Neuron (in vitro differentiated cells): ENCODE measurements around the gene NF1.
"Not testable (repeated sequence)": the region's sequence is repeated elsewhere in the genome, so short reads cannot be mapped to it uniquely, and the experiment has no call there.

Experiments
- H2AFZ ChIP-seq: one replicate; pipeline ENCODE4 v1.6.1; 2013; ENCODE audit warnings: low read depth, mild to moderate bottlenecking, inconsistent platforms, low read length, moderate library complexity
- H3K27me3 ChIP-seq: one replicate; pipeline ENCODE4 v1.6.1; 2013; ENCODE audit warnings: low read length; ENCODE audit not compliant: insufficient read depth
- H3K36me3 ChIP-seq: one replicate; pipeline ENCODE4 v1.6.1; 2013; ENCODE audit warnings: low read length; ENCODE audit not compliant: insufficient read depth
- H3K4me1 ChIP-seq: one replicate; pipeline ENCODE4 v1.6.1; 2013; ENCODE audit warnings: low read length; ENCODE audit not compliant: insufficient read depth
- H3K4me3 ChIP-seq: 2 replicates; pipeline ENCODE4 v1.5.1; 2013; ENCODE audit warnings: mild to moderate bottlenecking, low read length, moderate library complexity
- H3K9me3 ChIP-seq: one replicate; pipeline ENCODE4 v1.6.1; 2013; ENCODE audit warnings: low read length

Gene NF1

DNA sequence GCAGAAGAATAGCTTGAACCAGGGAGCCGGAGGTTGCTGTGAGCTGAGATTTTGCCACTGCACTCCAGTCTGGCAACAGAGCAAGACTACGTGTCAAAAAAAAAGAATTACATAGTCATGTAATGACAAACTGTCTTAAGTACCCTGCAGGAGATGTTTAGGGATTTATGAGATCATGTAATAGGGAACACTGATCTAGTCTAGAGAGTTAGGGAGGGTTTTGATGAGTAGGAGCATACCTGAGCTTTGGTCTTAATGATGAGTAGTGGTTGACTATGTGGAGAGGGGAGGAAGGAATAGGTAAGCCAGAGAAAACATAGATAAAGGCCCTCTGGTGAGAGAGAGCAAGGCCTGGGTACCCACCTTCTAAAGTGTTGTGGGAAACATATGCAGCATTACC, 30.1 kb upstream of the NF1 start:
- Histone ChIP-seq H3K9me3 (no peaks in the 10 kb centered on the region), H3K36me3 (no peaks in the 10 kb centered on the region), H3K27me3 (peaks cover 6% of the 10 kb centered on the region), H3K4me1 (peaks cover 3% of the 10 kb centered on the region), H2AFZ (no peak overlapping the region), H3K4me3 (no peak overlapping the region)

DNA sequence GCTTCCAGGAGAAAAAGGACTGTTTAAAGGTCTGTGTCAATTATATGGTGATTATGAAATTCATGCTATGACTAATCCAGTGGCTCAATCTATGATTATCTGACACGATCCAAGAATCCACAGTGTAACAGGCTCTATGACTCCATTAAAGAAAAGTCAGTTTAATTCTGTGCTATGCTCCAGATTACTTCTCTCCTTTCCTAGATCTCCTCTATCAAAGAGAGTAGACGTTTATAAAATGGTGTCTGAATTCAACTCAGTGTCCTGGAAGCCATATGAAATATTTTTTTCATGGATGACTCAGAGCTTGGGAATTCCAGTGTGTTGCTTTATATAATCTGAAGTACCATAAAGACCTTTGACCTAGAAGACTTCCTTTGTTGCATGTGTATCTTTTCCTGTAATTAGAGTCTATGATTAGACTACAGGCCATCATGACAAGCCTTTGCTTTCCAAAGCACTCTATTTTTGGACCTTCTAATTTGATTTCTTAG, 27.0 kb upstream of the NF1 start:
- Histone ChIP-seq H3K4me3 (no peak overlapping the region), H3K9me3 (no peaks in the 10 kb centered on the region), H3K4me1 (peaks cover 9% of the 10 kb centered on the region), H3K27me3 (peaks cover 6% of the 10 kb centered on the region), H3K36me3 (no peaks in the 10 kb centered on the region), H2AFZ (no peak overlapping the region)

- Histone ChIP-seq H3K36me3 (no peaks in the 10 kb centered on the region), H3K27me3 (peaks cover 6% of the 10 kb centered on the region), H3K9me3 (no peaks in the 10 kb centered on the region), H2AFZ (no peak overlapping the region), H3K4me1 (peaks cover 9% of the 10 kb centered on the region), H3K4me3 (no peak overlapping the region)
Measured at GRCh38 chr17:31068291-31068690, 26.5 kb upstream of the NF1 start.

- no peaks in the 10 kb centered on the region for H3K27me3 ChIP-seq
- H2AFZ ChIP-seq: no peak overlapping the region
- no peaks in the 10 kb centered on the region for H3K9me3 ChIP-seq
- H3K36me3 ChIP-seq: no peaks in the 10 kb centered on the region
- H3K4me3 ChIP-seq: no peak overlapping the region
- peaks cover 9% of the 10 kb centered on the region for H3K4me1 ChIP-seq
Measured at GRCh38 chr17:31072186-31072585, 22.6 kb upstream of the NF1 start.

- Histone ChIP-seq H3K36me3 (no peaks in the 10 kb centered on the region), H3K27me3 (no peaks in the 10 kb centered on the region), H3K4me3 (no peak overlapping the region), H3K4me1 (peaks cover 6% of the 10 kb centered on the region), H3K9me3 (no peaks in the 10 kb centered on the region), H2AFZ (no peak overlapping the region)
Measured at GRCh38 chr17:31073411-31073810, 21.4 kb upstream of the NF1 start.

DNA sequence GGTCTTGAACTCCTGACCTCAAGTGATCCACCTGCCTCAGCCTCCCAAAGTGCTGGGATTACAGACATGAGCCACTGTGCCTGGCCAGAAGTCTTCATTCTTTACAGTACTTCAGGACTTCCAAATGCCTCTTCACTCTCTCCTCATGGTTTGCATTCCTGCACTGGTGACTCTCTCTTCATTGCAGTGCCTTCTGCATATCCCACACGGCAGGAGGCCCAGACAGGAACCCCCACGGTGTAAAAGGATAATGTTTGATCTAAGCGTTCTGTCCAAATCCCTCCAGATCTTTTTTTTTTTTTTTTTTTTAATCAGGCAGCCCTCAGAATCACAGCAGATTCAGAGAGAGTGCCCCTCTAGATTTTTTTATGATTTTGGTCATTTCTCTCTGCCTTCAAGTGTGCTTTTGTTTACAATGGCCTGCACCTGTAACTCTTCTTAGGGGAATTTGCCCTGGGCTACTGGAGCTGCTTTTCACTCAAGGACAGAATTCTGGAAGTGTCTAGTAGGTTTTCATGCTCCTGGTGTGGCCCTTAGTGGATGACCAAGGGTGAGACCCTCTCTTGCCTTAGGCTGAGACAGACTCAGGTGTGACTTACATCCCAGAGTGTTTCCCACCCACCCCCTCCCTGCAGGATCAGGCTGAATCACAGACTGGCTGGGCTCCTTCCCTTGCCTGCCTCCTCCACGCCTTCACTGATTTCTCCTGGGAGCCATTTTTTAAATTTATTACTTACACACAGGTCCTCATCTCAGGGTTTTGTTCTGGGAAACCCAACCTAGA, 19.8 kb upstream of the NF1 start:
- Histone ChIP-seq H2AFZ (no peak overlapping the region), H3K36me3 (no peaks in the 10 kb centered on the region), H3K4me3 (no peak overlapping the region), H3K9me3 (no peaks in the 10 kb centered on the region), H3K27me3 (peaks cover 4% of the 10 kb centered on the region), H3K4me1 (peaks cover 6% of the 10 kb centered on the region)

- no peak overlapping the region for H2AFZ ChIP-seq
- no peaks in the 10 kb centered on the region for H3K36me3 ChIP-seq
- no peak overlapping the region for H3K4me3 ChIP-seq
- no peaks in the 10 kb centered on the region for H3K4me1 ChIP-seq
- peaks cover 4% of the 10 kb centered on the region for H3K27me3 ChIP-seq
- no peaks in the 10 kb centered on the region for H3K9me3 ChIP-seq
Measured at GRCh38 chr17:31078290-31078689, 16.5 kb upstream of the NF1 start.

DNA sequence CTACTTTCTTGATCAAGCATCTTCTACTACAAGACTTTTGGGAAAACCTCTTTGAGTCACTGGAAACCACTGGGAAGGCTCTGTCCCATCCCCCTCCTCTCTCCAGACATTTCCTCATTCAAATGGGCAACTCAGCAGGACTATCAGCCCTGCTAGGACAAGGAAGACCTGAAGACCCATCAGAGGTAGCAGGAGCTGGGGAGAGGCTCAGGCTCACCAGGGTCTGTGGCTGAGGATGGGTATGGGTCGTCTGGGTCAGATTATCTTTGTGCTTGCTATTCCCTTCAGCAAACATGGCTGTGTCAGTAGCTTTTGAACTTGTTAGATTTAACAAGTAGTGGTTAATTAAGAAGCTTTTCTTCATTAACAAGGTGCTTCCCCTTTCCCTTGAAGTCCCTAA, 15.0 kb upstream of the NF1 start:
- Histone ChIP-seq H3K36me3 (no peaks in the 10 kb centered on the region), H3K9me3 (no peaks in the 10 kb centered on the region), H3K4me1 (no peaks in the 10 kb centered on the region), H3K27me3 (peaks cover 4% of the 10 kb centered on the region), H2AFZ (no peak overlapping the region), H3K4me3 (no peak overlapping the region)

GRCh38 chr17:31085563-31085962, 9.2 kb upstream of the NF1 start:
- Histone ChIP-seq H3K36me3 (no peaks in the 10 kb centered on the region), H3K9me3 (no peaks in the 10 kb centered on the region), H3K27me3 (no peaks in the 10 kb centered on the region), H3K4me3 (no peak overlapping the region), H3K4me1 (no peaks in the 10 kb centered on the region), H2AFZ (no peak overlapping the region)

GRCh38 chr17:31089471-31089870, 5.3 kb upstream of the NF1 start:
- Histone ChIP-seq H3K4me3 (no peak overlapping the region), H3K36me3 (no peaks in the 10 kb centered on the region), H3K27me3 (no peaks in the 10 kb centered on the region), H2AFZ (no peak overlapping the region), H3K9me3 (no peaks in the 10 kb centered on the region), H3K4me1 (no peaks in the 10 kb centered on the region)

DNA sequence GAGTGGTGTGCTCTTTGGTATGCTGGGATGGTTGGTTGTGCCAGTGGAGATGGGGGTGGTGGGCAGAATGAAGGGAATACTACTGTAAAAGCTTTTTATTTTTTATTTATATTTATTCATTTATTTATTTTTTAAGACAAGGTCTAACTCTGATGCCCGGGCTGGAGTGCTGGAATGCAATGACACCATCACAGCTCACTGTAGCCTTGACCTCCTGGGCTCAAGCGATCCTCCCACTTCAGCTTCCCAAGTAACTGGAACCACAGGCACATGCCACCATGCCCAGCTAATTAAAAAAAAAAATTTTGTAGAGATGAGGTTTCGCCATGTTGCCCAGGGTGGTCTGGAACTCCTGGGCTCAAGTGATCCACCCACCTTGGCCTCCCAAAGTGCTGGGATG, 4.1 kb upstream of the NF1 start:
- not testable (repeated sequence) for H2AFZ ChIP-seq, H3K9me3 ChIP-seq, H3K4me1 ChIP-seq, H3K36me3 ChIP-seq, H3K27me3 ChIP-seq, H3K4me3 ChIP-seq

DNA sequence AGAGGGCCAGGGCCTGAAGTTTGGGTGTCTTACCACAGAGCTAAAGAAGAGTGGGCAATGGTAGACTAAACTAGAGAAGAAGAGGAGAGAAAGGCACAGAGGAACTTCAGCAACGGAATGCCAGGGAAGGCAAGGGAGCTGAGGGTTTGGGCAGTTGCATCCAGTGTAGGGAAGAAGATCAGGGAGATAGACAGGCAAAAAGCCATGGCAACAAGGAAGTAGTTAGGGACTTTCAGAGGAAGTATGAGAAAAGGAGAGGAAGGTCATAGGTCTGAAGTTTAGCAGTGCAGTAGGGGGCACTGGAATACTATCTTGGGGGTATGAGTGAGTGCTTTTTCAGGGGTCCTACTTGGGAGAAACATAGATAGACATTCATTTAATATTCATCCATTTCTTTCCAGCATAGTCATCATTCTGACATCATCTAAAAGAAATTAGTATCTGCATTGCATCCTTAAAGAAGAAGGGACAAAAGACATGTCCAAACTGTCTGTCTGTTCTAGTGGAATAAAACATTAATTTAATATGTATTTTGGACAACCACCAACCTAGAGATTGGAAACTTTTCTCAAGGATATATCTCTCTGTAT, 2.2 kb upstream of the NF1 start:
- Histone ChIP-seq H3K9me3 (no peaks in the 10 kb centered on the region), H3K4me3 (no peak overlapping the region)

GRCh38 chr17:31093866-31094599, 744 bp upstream of the NF1 start:
- Histone ChIP-seq H3K36me3 (no peaks in the 10 kb centered on the region), H3K9me3 (no peaks in the 10 kb centered on the region), H3K27me3 (no peaks in the 10 kb centered on the region), H3K4me3 (peak overlapping the region; percentile 91), H2AFZ (peak overlapping the region; percentile 70), H3K4me1 (peaks cover 8% of the 10 kb centered on the region)

More for the DNA sequence above, 2.2 kb upstream of the NF1 start:
- Histone ChIP-seq H3K4me1 (peaks cover 8% of the 10 kb centered on the region), H3K36me3 (no peaks in the 10 kb centered on the region), H2AFZ (no peak overlapping the region), H3K27me3 (no peaks in the 10 kb centered on the region)
